Measurements from ENCODE around the gene RNF113A.

The RNF113A gene

DNA sequence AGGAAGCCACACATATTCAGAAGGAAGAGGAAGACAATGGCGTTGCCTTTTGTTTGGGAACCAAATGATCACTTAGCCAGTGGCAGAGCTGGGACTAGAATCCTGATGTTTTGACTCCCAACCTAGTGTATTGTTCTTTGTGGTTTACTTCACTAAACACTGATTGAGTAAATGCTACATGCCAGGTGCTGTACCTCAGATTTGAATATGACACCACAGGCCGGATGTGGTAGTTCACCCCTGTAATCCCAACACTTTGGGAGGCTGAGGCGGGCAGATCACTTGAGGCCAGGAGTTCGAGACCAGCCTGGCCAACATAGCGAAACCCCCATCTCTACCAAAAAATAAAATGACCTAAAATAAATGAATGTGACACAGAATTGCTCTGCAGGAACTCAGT, 8.5 kb upstream of the RNF113A start:
- DNase-seq (ENCODE audit: extremely low spot score) = no peak
- no peak for TF ChIP-seq CTCF (IDR thresholded peaks at IDR 0.05; ENCODE audit: control extremely low read depth, extremely low read depth, low read depth, missing control alignments)
- CTCF ChIA-PET = no interaction called here
- POLR2A ChIA-PET = interaction anchor here (1.3 kb wide), 1 partner anchor 89 kb away, joined by 3 read pairs; the partner anchor contains the start of gene RPL39

- ChIA-PET POLR2A (no interaction called here), CTCF (interaction anchor here (1.3 to 1.5 kb wide), 3 partner anchors 9 to 269 kb away, joined by 3 to 6 read pairs (median 5); no protein-coding TSS in a partner anchor)
- no peak for DNase-seq (ENCODE audit: extremely low spot score)
- TF ChIP-seq CTCF (IDR thresholded peaks at IDR 0.05; ENCODE audit: control extremely low read depth, extremely low read depth, low read depth, missing control alignments) = no peak
Observed at GRCh38 chrX:119878740-119879139, 7.2 kb upstream of the RNF113A start.

GRCh38 chrX:119871245-119871598, 311 bp downstream of the RNF113A start:
- no peak for DNase-seq (ENCODE audit: extremely low spot score)
- POLR2A ChIA-PET = interaction anchor here (1.3 to 2.6 kb wide), 3 partner anchors 18 to 82 kb away, joined by 3 to 17 read pairs (median 6); partner anchors contain the start of genes RPL39 and UPF3B
- CTCF ChIA-PET = interaction anchor here (1.8 to 2.5 kb wide), 2 partner anchors 12 to 16 kb away, joined by 6 to 8 read pairs; no protein-coding TSS in a partner anchor
- no peak for TF ChIP-seq CTCF (IDR thresholded peaks at IDR 0.05; ENCODE audit: control extremely low read depth, extremely low read depth, low read depth, missing control alignments)

DNA sequence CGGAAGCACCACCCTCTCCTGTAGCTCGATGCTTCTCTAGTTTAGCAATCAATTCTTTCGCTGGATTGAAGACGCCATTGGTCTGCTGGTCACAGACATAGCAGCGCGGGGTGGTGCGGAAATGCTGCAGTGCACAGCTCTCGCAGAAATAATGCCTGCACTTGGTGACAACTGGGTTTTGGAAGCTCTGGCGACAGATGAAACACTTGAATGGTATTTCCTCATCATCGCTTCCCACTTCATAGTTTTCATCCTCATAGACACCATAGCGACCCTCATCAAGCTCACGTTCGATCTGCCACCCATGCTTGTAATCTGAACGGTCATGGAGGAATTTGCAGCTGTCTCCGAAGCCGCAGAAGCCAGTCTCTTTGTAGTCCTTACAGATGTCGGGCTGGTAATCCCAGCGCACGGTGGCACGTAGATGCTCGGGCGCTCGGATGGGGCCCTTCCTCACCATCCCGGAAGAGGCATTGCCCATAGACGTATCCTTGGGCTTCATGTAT, 854 bp downstream of the RNF113A start:
- no peak for TF ChIP-seq CTCF (IDR thresholded peaks at IDR 0.05; ENCODE audit: control extremely low read depth, extremely low read depth, low read depth, missing control alignments)
- POLR2A ChIA-PET = interaction anchor here (1.3 to 2.6 kb wide), 3 partner anchors 18 to 81 kb away, joined by 3 to 17 read pairs (median 6); partner anchors contain the start of genes RPL39 and UPF3B
- CTCF ChIA-PET = interaction anchor here (1.1 to 2.5 kb wide), 4 partner anchors 10 to 91 kb away, joined by 3 to 8 read pairs (median 5); no protein-coding TSS in a partner anchor
- DNase-seq (ENCODE audit: extremely low spot score) = no peak

- POLR2A ChIA-PET = interaction anchor here (0.5 to 1.3 kb wide), 6 partner anchors 8 to 65 kb away, joined by 3 to 16 read pairs (median 4); partner anchors contain the start of genes NDUFA1, RNF113A and RPL39
- no peak for DNase-seq (ENCODE audit: extremely low spot score)
- TF ChIP-seq CTCF (IDR thresholded peaks at IDR 0.05; ENCODE audit: control extremely low read depth, extremely low read depth, low read depth, missing control alignments) = no peak
- CTCF ChIA-PET = interaction anchor here (1.0 kb wide), 1 partner anchor 12 kb away, joined by 5 read pairs; no protein-coding TSS in a partner anchor
Observed at GRCh38 chrX:119853444-119853843, 18.1 kb downstream of the RNF113A start.

- no peak for TF ChIP-seq CTCF (IDR thresholded peaks at IDR 0.05; ENCODE audit: control extremely low read depth, extremely low read depth, low read depth, missing control alignments)
- ChIA-PET CTCF (interaction anchor here (1.0 kb wide), 1 partner anchor 11 kb away, joined by 5 read pairs; no protein-coding TSS in a partner anchor), POLR2A (interaction anchor here (0.5 to 1.3 kb wide), 6 partner anchors 9 to 64 kb away, joined by 3 to 16 read pairs (median 4); partner anchors contain the start of genes NDUFA1, RNF113A and RPL39)
- peak; percentile 93 for DNase-seq (ENCODE audit: extremely low spot score)
Observed at GRCh38 chrX:119852382-119853353, 18.9 kb downstream of the RNF113A start, which contains the start of gene UPF3B. UPF3B (minus strand) TSS chrX:119852963; CDS start chrX:119852928, 35 bp downstream.

Measured in GM10248 (cell line).